Activated CD4-positive, alpha-beta memory T cell treated with anti-CD3 and anti-CD28 coated beads, Interleukin-2, amount 10 ng/mL, durations not matched to agents 7 days and 5 days (primary cell): ENCODE measurements around the gene TTC33. TPM values are rescaled to one million over a fixed set of nuclear protein-coding genes. Genes with fewer than 3 reads are reported as not detected.
"Not testable (repeated sequence)": the region's sequence is repeated elsewhere in the genome, so short reads cannot be mapped to it uniquely, and the experiment has no call there.

Experiments used
- CTCF ChIA-PET: fragments of 350-600 bp; sonication (Branson Sonifier 250); formaldehyde crosslinking; loops from one replicate; lab custom pipeline; 2021; ENCODE audit warnings: antibody characterized with exemption, inconsistent platforms; lab: Charles Lee
- POLR2A ChIA-PET: fragments of 350-600 bp; sonication (Branson Sonifier 250); formaldehyde crosslinking; loops from one replicate; lab custom pipeline; 2021; ENCODE audit warnings: antibody characterized with exemption; lab: Charles Lee
- DNase-seq: peaks from one replicate; pipeline ENCODE4 v3.0.0-alpha.2; 2020
- H3K27ac Mint-ChIP-seq: one replicate; pipeline ENCODE4 v1.8.0; 2021; ENCODE audit warnings: mild to moderate bottlenecking, mixed read lengths
- H3K27me3 Mint-ChIP-seq: one replicate; pipeline ENCODE4 v1.8.0; 2021; ENCODE audit warnings: mixed read lengths
- H3K36me3 Mint-ChIP-seq: one replicate; pipeline ENCODE4 v1.8.0; 2021; ENCODE audit warnings: low read depth, mixed read lengths
- H3K4me1 Mint-ChIP-seq: one replicate; pipeline ENCODE4 v1.8.0; 2021; ENCODE audit warnings: mixed read lengths
- H3K4me3 Mint-ChIP-seq: one replicate; pipeline ENCODE4 v1.8.0; 2021; ENCODE audit warnings: mild to moderate bottlenecking, mixed read lengths
- H3K9me3 Mint-ChIP-seq: one replicate; pipeline ENCODE4 v1.8.0; 2021; ENCODE audit warnings: mixed read lengths
- total RNA-seq, 2 experiments: library from RNA; stranded (reverse); gene quantifications; one replicate each; pipeline ENCODE4 v1.2.3, GENCODE V29; 2021

The TTC33 gene
- total RNA-seq, 2 experiments from 2014 or later, result 19.6 to 19.9 TPM

DNA sequence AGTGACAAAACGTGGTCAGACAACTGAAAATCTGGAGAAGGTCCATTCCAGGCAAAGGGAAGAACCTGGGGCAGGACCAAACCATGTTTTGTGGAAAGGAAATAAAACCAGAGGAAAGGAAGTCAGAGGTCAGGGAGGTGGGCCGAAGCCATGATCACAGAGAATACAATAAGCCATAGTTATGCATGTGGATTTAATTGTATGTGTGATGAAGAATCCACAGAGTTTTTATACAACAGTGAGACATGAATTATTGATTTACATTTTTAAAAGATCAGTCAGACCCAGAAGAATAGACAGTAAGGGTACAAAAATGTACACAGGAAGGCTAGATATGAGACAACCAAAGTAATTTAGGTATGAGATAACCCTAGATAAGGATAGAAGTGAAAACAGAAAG, 20.8 kb downstream of the TTC33 start:
- peaks cover 4% of the 10 kb centered on the region for H3K9me3 Mint-ChIP-seq
- H3K4me1 Mint-ChIP-seq, result peaks cover 23% of the 10 kb centered on the region
- no peak overlapping the region for H3K4me3 Mint-ChIP-seq

DNA sequence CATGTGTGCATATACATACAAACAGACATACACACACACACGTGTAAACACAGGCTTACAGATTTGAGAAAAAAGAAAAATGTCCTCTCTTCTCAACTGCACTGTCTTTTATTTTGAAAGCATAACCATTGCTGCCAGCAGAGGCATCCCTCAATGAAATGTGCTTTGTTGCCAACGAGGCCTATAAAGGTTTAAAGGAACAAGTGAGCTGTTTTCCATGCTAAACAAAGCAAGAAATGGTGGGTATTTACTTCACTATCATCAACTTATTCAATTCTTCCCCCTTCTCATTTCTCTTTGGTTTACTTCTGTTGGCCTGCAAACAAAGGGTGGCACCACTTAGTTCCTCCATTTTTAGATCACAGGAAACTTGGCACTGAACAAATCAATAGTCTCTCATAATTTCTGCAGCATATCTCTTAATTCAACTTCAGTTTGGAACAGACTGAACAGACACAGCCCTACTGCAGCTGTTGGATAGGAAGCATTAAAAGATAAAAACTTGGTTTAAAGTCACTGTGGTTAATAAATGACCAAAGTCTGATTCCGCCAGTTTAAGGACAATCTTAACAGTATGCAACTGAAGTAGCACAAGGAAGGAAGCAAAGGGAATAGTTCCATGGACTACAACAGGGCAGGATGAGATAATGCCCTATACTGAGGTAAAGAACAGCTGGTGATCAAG, 21.7 kb downstream of the TTC33 start:
- Mint-ChIP-seq H3K4me1 (peaks cover 23% of the 10 kb centered on the region), H3K27me3 (no peaks in the 10 kb centered on the region), H3K4me3 (no peak overlapping the region), H3K36me3 (peaks cover 12% of the 10 kb centered on the region), H3K27ac (no peak overlapping the region), H3K9me3 (peaks cover 4% of the 10 kb centered on the region)
- CTCF ChIA-PET, result interaction anchor here (0.8 to 2.4 kb wide), 7 partner anchors 9 to 1022 kb away, joined by 3 to 8 read pairs (median 6); no protein-coding TSS in a partner anchor
- POLR2A ChIA-PET, result no interaction called here
- no peak for DNase-seq

More for the DNA sequence above, 20.8 kb downstream of the TTC33 start:
- no peaks in the 10 kb centered on the region for H3K27me3 Mint-ChIP-seq
- POLR2A ChIA-PET, result no interaction called here
- CTCF ChIA-PET, result interaction anchor here (0.8 to 2.4 kb wide), 8 partner anchors 10 to 1023 kb away, joined by 3 to 10 read pairs (median 6); no protein-coding TSS in a partner anchor
- no peak for DNase-seq
- H3K27ac Mint-ChIP-seq, result no peak overlapping the region
- peaks cover 17% of the 10 kb centered on the region for H3K36me3 Mint-ChIP-seq

DNA sequence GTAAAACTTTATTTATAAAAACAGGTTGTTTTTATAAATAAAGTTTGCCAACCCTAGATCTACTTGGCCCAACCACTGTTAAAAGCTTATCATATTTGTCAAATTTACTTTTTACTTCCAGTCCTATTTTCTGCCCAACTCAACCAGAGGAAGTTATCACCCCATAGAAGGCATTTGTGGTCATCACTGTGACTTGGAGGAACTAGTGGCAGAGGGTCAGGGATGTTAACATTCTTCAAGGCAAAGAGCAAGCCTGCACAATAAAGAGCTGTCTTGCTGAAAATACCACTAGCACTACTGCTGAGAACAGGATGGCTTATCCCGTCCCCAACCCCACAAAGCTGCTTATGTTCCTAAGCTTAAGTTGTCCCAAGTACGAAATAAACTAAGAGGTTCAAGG, 22.3 kb downstream of the TTC33 start:
- ChIA-PET CTCF (interaction anchor here (0.8 to 1.0 kb wide), 2 partner anchors 44 to 1017 kb away, joined by 4 read pairs; no protein-coding TSS in a partner anchor), POLR2A (no interaction called here)
- Mint-ChIP-seq H3K4me3 (no peak overlapping the region), H3K4me1 (peaks cover 23% of the 10 kb centered on the region), H3K36me3 (peaks cover 16% of the 10 kb centered on the region), H3K27me3 (no peaks in the 10 kb centered on the region), H3K27ac (no peak overlapping the region), H3K9me3 (peaks cover 4% of the 10 kb centered on the region)
- no peak for DNase-seq

DNA sequence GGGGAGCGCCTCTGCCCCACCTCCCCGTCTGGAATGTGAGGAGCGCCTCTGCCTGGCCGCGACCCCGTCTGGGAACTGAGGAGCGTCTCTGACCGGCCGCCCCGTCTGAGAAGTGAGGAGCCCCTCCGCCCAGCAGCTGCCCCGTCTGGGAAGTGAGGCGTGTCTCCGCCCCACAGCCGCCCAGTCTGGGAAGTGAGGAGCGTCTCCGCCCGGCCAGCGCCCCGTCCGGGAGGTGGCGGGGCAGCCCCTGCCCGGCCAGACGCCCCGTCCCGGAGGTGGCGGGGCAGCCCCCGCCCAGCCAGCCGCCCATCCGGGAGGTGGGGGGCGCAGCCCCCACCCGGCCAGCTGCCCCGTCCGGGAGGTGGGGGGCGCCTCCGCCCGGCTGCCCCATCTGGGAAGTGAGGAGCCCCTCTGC, 33.3 kb downstream of the TTC33 start:
- CTCF ChIA-PET, H3K9me3 Mint-ChIP-seq, DNase-seq, H3K4me1 Mint-ChIP-seq, H3K27me3 Mint-ChIP-seq, POLR2A ChIA-PET, H3K4me3 Mint-ChIP-seq, H3K27ac Mint-ChIP-seq: not testable (repeated sequence)
- peaks cover 59% of the 10 kb centered on the region for H3K36me3 Mint-ChIP-seq

DNA sequence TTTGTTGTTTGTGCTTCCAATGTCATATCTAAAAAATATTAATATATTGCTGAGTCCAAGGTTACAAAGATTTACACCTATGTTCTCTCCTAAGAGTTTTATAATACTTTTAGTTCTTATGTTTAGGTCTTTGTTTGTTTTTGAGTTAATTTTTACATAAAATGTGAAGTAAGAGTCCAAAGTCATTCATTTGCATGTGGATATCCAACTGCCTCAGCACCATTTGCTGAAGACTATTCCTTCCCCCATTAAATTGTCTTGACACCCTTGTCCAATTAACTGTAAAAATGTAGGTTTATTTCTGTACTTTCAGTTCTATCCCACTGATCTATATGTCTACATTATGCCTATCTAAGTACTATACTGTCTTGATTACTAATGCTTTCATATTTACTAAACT, 35.7 kb downstream of the TTC33 start:
- no peak overlapping the region for H3K4me3 Mint-ChIP-seq
- ChIA-PET POLR2A (no interaction called here), CTCF (no interaction called here)
- DNase-seq, result no peak
- H3K27ac Mint-ChIP-seq, result no peak overlapping the region
- H3K9me3 Mint-ChIP-seq, result peaks cover 9% of the 10 kb centered on the region
- no peaks in the 10 kb centered on the region for H3K27me3 Mint-ChIP-seq
- no peaks in the 10 kb centered on the region for H3K4me1 Mint-ChIP-seq
- peaks cover 60% of the 10 kb centered on the region for H3K36me3 Mint-ChIP-seq

DNA sequence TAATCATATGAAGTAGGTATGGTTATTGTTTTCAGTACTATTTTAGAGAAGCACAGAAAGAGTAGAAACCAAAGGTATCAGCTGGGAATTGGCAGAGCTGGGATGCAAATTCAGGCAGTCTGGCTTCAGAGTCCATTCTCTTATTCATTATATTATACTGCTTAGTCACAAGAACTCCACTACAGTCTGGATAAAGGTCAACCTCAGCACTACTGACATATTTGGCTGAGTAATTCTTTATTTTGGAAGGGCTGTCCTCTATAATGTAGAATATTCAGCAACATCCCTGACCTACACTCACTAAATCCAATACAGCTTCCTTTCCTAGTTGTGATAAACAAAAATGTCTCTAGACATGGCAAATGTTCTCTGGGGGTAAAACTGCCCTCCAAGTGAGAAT, 38.5 kb downstream of the TTC33 start:
- Mint-ChIP-seq H3K27ac (no peak overlapping the region), H3K4me3 (no peak overlapping the region), H3K27me3 (no peaks in the 10 kb centered on the region), H3K9me3 (peaks cover 9% of the 10 kb centered on the region), H3K36me3 (peaks cover 47% of the 10 kb centered on the region), H3K4me1 (no peaks in the 10 kb centered on the region)
- POLR2A ChIA-PET, result no interaction called here
- DNase-seq, result no peak
- CTCF ChIA-PET, result interaction anchor here (0.7 kb wide), 1 partner anchor 137 kb away, joined by 3 read pairs; no protein-coding TSS in a partner anchor

DNA sequence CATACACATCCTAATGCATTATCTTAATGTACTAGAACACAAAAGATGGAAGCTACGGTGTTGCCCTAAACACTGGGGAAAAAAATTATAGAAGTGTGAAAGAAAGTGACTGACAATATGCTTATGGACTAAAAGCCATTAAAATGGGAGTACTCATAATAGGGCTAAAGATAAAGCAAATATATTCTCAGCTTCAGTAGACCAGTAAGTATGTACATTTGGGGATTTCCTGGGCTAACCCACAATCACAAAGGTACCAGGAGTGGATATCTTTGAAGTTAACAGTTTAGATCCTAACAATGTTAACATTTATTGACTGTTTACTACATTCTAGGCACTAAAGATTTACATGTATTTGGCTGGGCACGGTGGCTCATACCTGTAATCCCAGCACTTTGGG, 39.2 kb downstream of the TTC33 start:
- peaks cover 40% of the 10 kb centered on the region for H3K36me3 Mint-ChIP-seq
- H3K9me3 Mint-ChIP-seq, result peaks cover 6% of the 10 kb centered on the region
- no peak overlapping the region for H3K4me3 Mint-ChIP-seq
- no peak for DNase-seq
- no peaks in the 10 kb centered on the region for H3K27me3 Mint-ChIP-seq
- CTCF ChIA-PET, result no interaction called here
- POLR2A ChIA-PET, result no interaction called here
- H3K27ac Mint-ChIP-seq, result no peak overlapping the region
- no peaks in the 10 kb centered on the region for H3K4me1 Mint-ChIP-seq

DNA sequence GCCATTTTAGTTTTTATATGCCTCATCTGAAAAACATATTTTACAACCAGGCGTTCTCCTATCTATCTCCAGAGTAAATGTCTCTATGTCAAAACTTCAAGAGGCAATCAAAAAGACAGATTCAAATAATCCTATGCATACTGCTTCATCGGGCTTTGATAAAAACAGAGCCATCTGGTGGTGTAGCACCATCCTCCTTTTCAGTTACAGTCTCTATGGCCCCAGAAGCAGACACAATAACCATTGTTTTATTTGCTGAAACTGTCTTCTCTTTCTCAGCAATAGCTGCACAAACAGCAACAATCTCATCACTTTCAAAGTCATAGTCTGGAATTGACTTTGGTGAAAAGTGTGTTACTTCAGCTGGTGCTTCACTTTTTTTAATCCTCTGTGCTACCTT, 39.8 kb downstream of the TTC33 start:
- H3K27ac Mint-ChIP-seq, result no peak overlapping the region
- CTCF ChIA-PET, result no interaction called here
- H3K4me1 Mint-ChIP-seq, result no peaks in the 10 kb centered on the region
- H3K36me3 Mint-ChIP-seq, result peaks cover 34% of the 10 kb centered on the region
- H3K9me3 Mint-ChIP-seq, result peaks cover under 1% of the 10 kb centered on the region
- no peaks in the 10 kb centered on the region for H3K27me3 Mint-ChIP-seq
- no peak for DNase-seq
- POLR2A ChIA-PET, result no interaction called here
- H3K4me3 Mint-ChIP-seq, result no peak overlapping the region

DNA sequence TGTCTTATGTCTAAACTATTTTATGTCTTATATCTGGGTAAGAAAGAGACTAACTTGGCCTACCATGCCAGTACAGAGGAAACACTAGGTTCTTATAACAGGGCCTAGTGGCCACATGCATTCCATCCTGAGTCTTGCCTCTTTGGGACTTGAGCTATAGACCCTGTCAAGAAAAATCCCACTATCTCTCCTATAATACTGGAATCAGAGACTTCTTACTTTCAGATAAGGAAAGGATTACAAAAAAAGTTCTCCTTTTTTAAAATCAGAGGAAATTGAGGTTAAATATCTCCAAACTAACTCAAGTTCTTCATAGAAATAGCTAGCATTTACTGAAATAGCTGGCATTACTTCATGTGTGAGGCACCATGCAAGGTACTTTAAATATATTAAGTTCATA, 41.8 kb downstream of the TTC33 start:
- peaks cover 11% of the 10 kb centered on the region for H3K9me3 Mint-ChIP-seq
- H3K27me3 Mint-ChIP-seq, result no peaks in the 10 kb centered on the region
- H3K4me3 Mint-ChIP-seq, result no peak overlapping the region
- DNase-seq, result no peak
- ChIA-PET CTCF (interaction anchor here (1.2 to 1.5 kb wide), 2 partner anchors 765 to 999 kb away, joined by 3 to 5 read pairs; no protein-coding TSS in a partner anchor), POLR2A (interaction anchor here (0.7 to 1.1 kb wide), 2 partner anchors 13 to 980 kb away, joined by 3 to 4 read pairs; no protein-coding TSS in a partner anchor)
- H3K4me1 Mint-ChIP-seq, result no peaks in the 10 kb centered on the region
- H3K27ac Mint-ChIP-seq, result no peak overlapping the region
- peaks cover 32% of the 10 kb centered on the region for H3K36me3 Mint-ChIP-seq

DNA sequence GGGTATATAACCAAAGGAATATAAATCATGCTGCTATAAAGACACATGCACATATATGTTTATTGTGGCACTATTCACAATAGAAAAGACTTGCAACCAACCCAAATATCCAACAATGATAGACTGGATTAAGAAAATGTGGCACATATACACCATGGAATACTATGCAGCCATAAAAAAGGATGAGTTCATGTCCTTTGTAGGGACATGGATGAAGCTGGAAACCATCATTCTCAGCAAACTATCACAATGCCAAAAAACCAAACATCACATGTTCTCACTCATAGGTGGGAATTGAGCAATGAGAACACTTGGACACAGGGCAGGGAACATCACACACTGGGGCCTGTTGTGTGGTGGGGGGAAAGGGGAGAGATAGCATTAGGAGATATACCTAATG, 45.2 kb downstream of the TTC33 start:
- DNase-seq, H3K27ac Mint-ChIP-seq, POLR2A ChIA-PET, H3K4me3 Mint-ChIP-seq, H3K4me1 Mint-ChIP-seq, CTCF ChIA-PET, H3K27me3 Mint-ChIP-seq: not testable (repeated sequence)
- Mint-ChIP-seq H3K9me3 (peaks cover 14% of the 10 kb centered on the region), H3K36me3 (peaks cover 42% of the 10 kb centered on the region)

DNA sequence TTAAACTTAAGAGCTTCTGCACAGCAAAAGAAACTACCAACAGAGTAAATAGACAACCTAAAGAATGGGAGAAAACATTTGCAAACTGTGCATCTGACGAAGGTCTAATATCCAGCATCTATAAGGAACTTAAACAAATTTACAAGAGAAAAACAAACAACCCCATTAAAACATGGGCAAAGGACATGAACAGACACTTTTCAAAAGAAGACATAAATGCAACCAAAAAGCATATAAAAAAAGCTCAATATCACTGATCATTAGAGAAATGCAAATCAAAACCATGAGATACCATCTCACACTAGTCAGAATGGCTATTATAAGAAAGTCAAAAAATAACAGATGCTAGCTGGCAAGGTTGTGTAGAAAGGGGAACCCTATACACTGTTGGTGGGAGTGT, 50.3 kb downstream of the TTC33 start:
- peaks cover 78% of the 10 kb centered on the region for H3K36me3 Mint-ChIP-seq
- CTCF ChIA-PET, H3K27ac Mint-ChIP-seq, H3K27me3 Mint-ChIP-seq, DNase-seq, H3K4me3 Mint-ChIP-seq, H3K4me1 Mint-ChIP-seq, POLR2A ChIA-PET: not testable (repeated sequence)
- peaks cover 51% of the 10 kb centered on the region for H3K9me3 Mint-ChIP-seq

DNA sequence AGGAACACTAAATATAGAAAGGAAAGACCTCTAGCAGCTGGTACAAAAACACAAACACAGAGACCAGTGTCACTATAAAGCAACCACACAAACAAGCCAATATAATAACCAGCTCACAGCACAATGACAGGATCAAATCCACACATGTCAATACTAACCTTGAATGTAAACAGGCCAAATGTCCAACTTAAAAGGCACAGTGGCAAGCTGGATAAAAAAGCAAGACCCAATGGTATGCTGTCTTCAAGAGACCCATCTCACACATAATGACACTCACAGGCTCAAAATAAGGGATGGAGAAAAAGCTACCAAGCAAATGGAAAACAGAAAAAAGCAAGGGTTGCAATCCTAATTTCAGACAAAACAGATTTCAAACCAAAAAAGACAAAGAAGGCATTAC, 53.7 kb downstream of the TTC33 start:
- CTCF ChIA-PET, H3K27ac Mint-ChIP-seq, H3K27me3 Mint-ChIP-seq, DNase-seq, H3K4me1 Mint-ChIP-seq, H3K4me3 Mint-ChIP-seq: not testable (repeated sequence)
- H3K9me3 Mint-ChIP-seq, result peaks cover 43% of the 10 kb centered on the region
- POLR2A ChIA-PET, result interaction anchor here (1.2 kb wide), 1 partner anchor 12 kb away, joined by 4 read pairs; no protein-coding TSS in a partner anchor
- H3K36me3 Mint-ChIP-seq, result peaks cover 68% of the 10 kb centered on the region

DNA sequence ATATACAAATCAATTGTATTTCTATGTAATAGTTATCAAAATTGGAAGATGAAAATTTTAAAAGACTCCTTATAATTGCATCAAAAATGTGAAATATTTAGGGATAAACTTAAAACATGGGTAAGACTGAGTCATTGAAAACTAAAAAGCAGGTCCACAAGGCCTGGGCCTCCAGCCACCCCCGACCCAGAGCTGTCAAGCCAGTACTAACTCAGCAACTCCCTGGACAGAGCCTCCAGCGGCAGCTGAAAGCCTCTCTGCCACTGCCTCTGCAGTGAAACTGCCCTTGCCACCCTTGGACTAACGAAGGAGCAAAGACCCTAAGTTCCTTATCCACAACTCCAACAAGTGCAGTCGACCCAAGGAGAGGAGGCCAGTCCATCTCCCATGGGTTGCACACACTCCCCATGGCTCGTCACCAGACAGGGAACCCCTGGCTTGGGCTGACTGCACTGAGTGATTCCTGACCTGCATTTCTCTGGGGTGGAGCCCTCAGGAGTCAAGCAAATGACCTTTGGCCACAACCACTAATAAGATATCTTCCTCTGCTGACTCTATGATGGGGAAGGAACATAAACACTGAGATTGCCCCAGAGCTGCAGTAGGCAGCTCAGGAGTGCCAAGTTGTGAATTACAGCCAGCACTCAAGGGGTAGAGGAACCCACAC, 55.5 kb downstream of the TTC33 start:
- H3K27ac Mint-ChIP-seq, result no peak overlapping the region
- CTCF ChIA-PET, result no interaction called here
- H3K27me3 Mint-ChIP-seq, result no peaks in the 10 kb centered on the region
- no peak overlapping the region for H3K4me3 Mint-ChIP-seq
- DNase-seq, result no peak
- peaks cover 37% of the 10 kb centered on the region for H3K9me3 Mint-ChIP-seq
- peaks cover 70% of the 10 kb centered on the region for H3K36me3 Mint-ChIP-seq
- POLR2A ChIA-PET, result no interaction called here
- H3K4me1 Mint-ChIP-seq, result no peaks in the 10 kb centered on the region
